PFSK-1 (cell line): ENCODE results near the gene TPSD1.

Experiments
- FOXP2 ChIP-seq: optimal IDR thresholded peaks from 2 replicates; pipeline ENCODE3; 2011; ENCODE audit warnings: borderline replicate concordance, control low read depth, inconsistent platforms; ENCODE audit not compliant: insufficient read depth; ENCODE audit errors: extremely low read length, extremely low read depth
- POLR2AphosphoS5 ChIP-seq: IDR thresholded peaks from 2 replicates; pipeline ENCODE4 v1.6.1; 2012; ENCODE audit warnings: low read depth, mild to moderate bottlenecking, control low read depth, low read length, moderate library complexity
- SIN3A ChIP-seq: IDR thresholded peaks from 2 replicates; pipeline ENCODE4 v1.6.1; 2012; ENCODE audit warnings: mild to moderate bottlenecking, low read length, moderate library complexity, borderline replicate concordance; ENCODE audit not compliant: insufficient read depth
- TAF1 ChIP-seq: IDR thresholded peaks from 2 replicates; pipeline ENCODE4 v1.6.1; 2012; ENCODE audit warnings: low read length, control low read depth, borderline replicate concordance; ENCODE audit not compliant: insufficient read depth
- TF ChIP-seq, protein P1 (sequence below), 2 experiments: IDR thresholded peaks; 2 replicates each; pipeline versions ENCODE4 v1.6.1 to v1.8.0; 2011 to 2012; ENCODE audit warnings: low read depth in 2 of 2, low read length in 2 of 2, control low read depth in 1 of 2, inconsistent platforms in 1 of 2, mild to moderate bottlenecking in 1 of 2, moderate library complexity in 1 of 2; ENCODE audit not compliant: insufficient read depth in 1 of 2

Gene TPSD1

DNA sequence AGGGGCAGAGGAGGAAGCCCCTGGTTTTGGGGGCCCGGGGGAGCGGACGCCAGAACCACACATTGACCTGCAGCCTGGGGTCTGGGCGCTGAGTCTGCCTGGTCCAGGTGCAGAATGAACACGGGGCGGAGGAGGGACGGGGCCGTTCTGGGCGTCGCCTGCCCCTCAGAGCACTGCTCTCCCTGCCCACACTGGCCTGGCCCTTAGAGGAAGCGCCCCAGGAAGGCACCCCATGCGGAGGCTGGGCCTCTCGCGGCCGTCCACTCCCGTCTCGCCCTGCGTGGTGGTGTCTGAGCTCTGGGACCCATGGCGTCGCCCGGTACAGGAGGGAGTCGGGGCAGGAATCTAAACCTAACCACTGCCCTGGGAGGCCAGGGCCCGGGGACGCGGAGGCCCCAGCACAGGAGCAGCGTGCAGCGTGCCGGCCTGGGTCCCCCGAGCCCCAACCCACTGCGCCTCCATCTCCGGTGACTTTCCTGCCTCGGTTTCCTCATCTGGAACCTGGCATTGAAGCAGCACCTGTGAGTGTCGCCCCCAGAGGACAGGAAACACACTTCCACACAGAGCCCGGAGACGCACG lies 4.3 kb downstream of the TPSD1 start:
- no peak for TF ChIP-seq TAF1
- no peak for TF ChIP-seq FOXP2
- no peak for TF ChIP-seq SIN3A
- TF ChIP-seq, protein P1, sequence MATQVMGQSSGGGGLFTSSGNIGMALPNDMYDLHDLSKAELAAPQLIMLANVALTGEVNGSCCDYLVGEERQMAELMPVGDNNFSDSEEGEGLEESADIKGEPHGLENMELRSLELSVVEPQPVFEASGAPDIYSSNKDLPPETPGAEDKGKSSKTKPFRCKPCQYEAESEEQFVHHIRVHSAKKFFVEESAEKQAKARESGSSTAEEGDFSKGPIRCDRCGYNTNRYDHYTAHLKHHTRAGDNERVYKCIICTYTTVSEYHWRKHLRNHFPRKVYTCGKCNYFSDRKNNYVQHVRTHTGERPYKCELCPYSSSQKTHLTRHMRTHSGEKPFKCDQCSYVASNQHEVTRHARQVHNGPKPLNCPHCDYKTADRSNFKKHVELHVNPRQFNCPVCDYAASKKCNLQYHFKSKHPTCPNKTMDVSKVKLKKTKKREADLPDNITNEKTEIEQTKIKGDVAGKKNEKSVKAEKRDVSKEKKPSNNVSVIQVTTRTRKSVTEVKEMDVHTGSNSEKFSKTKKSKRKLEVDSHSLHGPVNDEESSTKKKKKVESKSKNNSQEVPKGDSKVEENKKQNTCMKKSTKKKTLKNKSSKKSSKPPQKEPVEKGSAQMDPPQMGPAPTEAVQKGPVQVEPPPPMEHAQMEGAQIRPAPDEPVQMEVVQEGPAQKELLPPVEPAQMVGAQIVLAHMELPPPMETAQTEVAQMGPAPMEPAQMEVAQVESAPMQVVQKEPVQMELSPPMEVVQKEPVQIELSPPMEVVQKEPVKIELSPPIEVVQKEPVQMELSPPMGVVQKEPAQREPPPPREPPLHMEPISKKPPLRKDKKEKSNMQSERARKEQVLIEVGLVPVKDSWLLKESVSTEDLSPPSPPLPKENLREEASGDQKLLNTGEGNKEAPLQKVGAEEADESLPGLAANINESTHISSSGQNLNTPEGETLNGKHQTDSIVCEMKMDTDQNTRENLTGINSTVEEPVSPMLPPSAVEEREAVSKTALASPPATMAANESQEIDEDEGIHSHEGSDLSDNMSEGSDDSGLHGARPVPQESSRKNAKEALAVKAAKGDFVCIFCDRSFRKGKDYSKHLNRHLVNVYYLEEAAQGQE (IDR thresholded peaks at IDR 0.05; ENCODE audit: insufficient read depth in 1 of 2, low read depth in 2 of 2, low read length in 2 of 2), result no peak
- no peak for TF ChIP-seq POLR2AphosphoS5

DNA sequence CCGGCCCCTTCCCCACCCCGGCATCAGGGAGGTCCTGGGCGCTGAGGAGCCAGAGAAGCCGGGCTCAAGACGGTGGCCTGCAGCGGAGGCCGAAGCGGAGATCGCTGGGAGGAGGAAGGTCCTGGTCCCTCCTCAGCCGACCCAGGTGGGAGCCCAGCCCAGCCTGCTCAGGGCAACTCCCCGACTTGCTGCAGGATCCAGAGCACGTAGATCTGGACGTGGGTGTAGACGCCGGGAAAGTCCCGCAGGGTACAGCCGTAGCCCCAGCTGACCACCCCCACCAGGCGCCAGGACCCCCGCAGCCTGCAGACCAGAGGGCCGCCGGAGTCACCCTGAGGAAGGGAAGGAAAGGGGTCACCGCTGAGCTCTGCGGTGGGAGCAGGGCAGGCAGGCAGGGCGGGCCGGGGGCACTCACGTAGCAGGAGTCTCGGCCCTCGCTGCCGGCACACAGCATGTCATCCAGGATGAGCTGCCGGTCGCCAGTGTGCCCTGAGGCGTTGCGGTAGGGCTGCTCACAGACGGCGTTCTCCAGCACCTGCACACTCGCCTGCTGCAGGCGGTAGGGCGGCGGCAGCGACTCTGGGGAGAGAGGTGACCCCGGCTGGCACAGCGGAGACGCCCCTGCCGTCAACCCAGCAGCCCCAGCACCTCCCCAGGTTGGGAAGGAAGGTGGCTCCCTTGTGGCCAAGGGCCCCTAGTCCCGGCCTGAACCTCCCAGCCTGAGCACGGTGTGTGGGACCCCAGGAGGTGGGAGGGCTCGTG lies 5.4 kb downstream of the TPSD1 start:
- TF ChIP-seq, protein P1 (IDR thresholded peaks at IDR 0.05; ENCODE audit: insufficient read depth in 1 of 2, low read depth in 2 of 2, low read length in 2 of 2), result no peak
- TF ChIP-seq POLR2AphosphoS5, result no peak
- TF ChIP-seq TAF1, result no peak
- no peak for TF ChIP-seq FOXP2
- TF ChIP-seq SIN3A, result no peak

DNA sequence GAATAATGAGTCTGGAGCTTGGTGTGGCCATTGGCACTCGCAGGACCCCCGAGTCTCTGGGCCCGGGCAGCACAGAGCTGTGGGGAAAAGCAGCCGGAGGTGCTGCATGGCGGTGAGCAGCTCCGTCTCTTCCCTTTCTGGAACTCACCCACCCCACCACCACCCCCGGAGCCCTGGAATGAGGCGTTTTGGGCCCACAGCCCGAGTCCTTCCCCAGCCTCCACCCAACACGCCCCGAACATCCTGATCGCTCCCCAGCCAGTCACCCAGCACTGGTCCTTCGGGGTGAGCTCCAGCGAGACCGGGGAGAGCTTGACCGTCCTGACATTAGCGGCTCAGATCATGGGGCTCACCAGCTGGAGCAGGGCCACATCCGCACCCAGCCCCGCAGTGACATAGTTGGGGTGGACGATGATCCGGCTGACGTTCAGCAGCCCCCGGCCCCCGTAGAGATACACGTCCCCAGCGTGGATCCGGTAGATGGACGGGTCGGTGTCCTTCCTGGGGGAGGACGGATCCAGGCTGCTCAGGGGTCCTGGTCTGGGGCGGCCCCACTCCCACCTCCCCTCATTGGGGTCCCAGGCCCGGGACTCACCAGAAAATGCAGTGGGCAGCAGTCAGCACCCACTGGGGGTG lies 6.5 kb downstream of the TPSD1 start:
- TF ChIP-seq, protein P1 (IDR thresholded peaks at IDR 0.05; ENCODE audit: insufficient read depth in 1 of 2, low read depth in 2 of 2, low read length in 2 of 2), result no peak
- TF ChIP-seq TAF1 (no peak), FOXP2 (no peak), POLR2AphosphoS5 (no peak), SIN3A (no peak)

DNA sequence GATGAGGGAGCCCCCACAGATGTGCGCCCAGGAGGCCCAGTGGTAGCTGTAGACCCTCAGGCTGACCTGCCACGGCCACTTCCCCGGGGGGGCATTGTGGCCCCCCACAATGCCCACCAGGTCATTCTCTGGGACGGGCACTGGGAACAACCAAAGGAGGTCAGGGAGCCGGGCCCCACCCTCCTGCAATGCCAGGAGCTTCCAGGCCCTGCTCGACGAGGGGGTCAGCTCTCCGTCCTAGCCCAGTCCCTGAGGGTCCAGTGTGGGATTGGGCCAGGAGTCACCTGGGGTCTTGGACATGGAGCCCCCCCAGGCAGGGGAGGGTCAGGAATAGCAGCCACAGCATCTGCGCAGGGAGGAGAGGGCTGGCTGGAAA lies 7.0 kb downstream of the TPSD1 start:
- no peak for TF ChIP-seq TAF1
- no peak for TF ChIP-seq FOXP2
- no peak for TF ChIP-seq SIN3A
- no peak for TF ChIP-seq POLR2AphosphoS5
- TF ChIP-seq, protein P1 (IDR thresholded peaks at IDR 0.05; ENCODE audit: insufficient read depth in 1 of 2, low read depth in 2 of 2, low read length in 2 of 2), result no peak
